Loucy (cell line): ENCODE results near the gene AKR1C8.

ENCODE experiments used
- H2AFZ ChIP-seq: fragments of 200-600 bp; sonication (generic); 2 replicates; pipeline ENCODE4 v1.6.0; 2016; ENCODE audit warnings: antibody characterized with exemption, mild to moderate bottlenecking, low read length, moderate library complexity
- H3F3A ChIP-seq: fragments of 200-600 bp; 2 replicates; pipeline ENCODE4 v1.6.0; 2016; ENCODE audit warnings: antibody characterized with exemption, low read depth, mild to moderate bottlenecking
- H3K27me3 ChIP-seq: fragments of 200-600 bp; sonication (generic); 2 replicates; pipeline ENCODE4 v1.6.1; 2014; ENCODE audit warnings: low read length, mild to moderate bottlenecking; ENCODE audit not compliant: insufficient read depth, poor library complexity, severe bottlenecking
- H3K36me3 ChIP-seq: fragments of 200-600 bp; sonication (generic); 2 replicates; pipeline ENCODE4 v1.6.1; 2016; ENCODE audit warnings: low read length; ENCODE audit not compliant: insufficient read depth
- H3K4me1 ChIP-seq: fragments of 200-600 bp; sonication (generic); 2 replicates; pipeline ENCODE4 v1.5.1; 2014; ENCODE audit warnings: low read length, mild to moderate bottlenecking; ENCODE audit not compliant: insufficient read depth, poor library complexity, severe bottlenecking
- H3K4me2 ChIP-seq: fragments of 200-600 bp; sonication (generic); 2 replicates; pipeline ENCODE4 v1.6.0; 2014; ENCODE audit warnings: antibody characterized with exemption, low read length, low read depth, mild to moderate bottlenecking; ENCODE audit not compliant: poor library complexity, severe bottlenecking
- H3K4me3 ChIP-seq: fragments of 200-600 bp; sonication (generic); 2 replicates; pipeline ENCODE4 v1.5.1; 2014; ENCODE audit warnings: low read length, mild to moderate bottlenecking, mixed read lengths; ENCODE audit not compliant: poor library complexity, severe bottlenecking
- H3K79me2 ChIP-seq: fragments of 200-600 bp; sonication (generic); 2 replicates; pipeline ENCODE4 v1.6.1; 2014; ENCODE audit warnings: low read length; ENCODE audit not compliant: insufficient read depth
- H3K9ac ChIP-seq: fragments of 200-600 bp; sonication (generic); 2 replicates; pipeline ENCODE4 v1.6.0; 2014; ENCODE audit warnings: mild to moderate bottlenecking, low read depth, low read length, moderate library complexity; ENCODE audit not compliant: poor library complexity, severe bottlenecking
- H3K9me2 ChIP-seq: fragments of 200-600 bp; sonication (generic); replicated peaks from 2 replicates; pipeline ENCODE4 v1.6.1; 2016; ENCODE audit warnings: low read depth, low read length, mixed read lengths
- H3K9me3 ChIP-seq: fragments of 200-600 bp; sonication (generic); 2 replicates; pipeline ENCODE4 v1.6.1; 2014; ENCODE audit warnings: mild to moderate bottlenecking, antibody characterized with exemption, low read length, low read depth; ENCODE audit not compliant: insufficient read depth
- H4K20me1 ChIP-seq: fragments of 200-600 bp; sonication (generic); 2 replicates; pipeline ENCODE4 v1.6.0; 2014; ENCODE audit warnings: antibody characterized with exemption, low read length, mild to moderate bottlenecking; ENCODE audit not compliant: insufficient read depth, poor library complexity, severe bottlenecking
- EZH2phosphoT487 ChIP-seq: fragments of 200-600 bp; IDR thresholded peaks from 2 replicates; pipeline ENCODE4 v1.6.1; 2018; ENCODE audit warnings: antibody characterized with exemption, mild to moderate bottlenecking, moderate library complexity, borderline replicate concordance
- TF ChIP-seq, protein P1 (sequence below): fragments of 200-600 bp; sonication (generic); conservative IDR thresholded peaks from 2 replicates; pipeline ENCODE4 v1.5.1; 2014; ENCODE audit warnings: mild to moderate bottlenecking, antibody characterized with exemption, low read length

The AKR1C8 gene

DNA sequence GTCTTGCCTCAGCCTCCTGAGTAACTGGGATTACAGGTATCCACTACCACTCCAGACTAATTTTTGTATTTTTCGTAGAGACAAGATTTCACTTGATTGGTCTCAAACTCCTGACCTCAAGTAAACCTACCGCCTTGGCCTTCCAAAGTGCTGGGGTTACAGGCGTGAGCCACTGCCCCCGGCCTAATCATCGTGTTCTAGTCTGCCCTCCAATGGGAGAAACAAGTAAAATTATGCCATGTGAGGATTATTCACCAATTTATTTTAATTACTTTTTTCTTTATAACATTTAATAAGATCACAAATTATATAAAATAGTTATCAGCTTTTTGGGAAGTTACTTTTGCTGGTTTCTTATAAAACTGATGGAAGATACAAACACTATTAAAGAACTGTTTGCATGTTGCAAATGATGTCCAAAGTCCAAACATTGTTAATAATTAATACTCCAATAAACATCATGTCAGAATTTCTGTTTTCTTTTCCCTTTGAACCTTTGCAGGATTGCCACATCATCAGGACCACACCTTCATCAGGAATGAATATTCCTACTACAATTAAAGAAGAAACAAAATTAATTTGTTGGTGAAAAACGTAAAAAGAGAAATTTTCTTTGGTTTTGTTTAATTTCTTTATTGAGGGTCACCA, 10.9 kb upstream of the AKR1C8 start:
- TF ChIP-seq, protein P1, sequence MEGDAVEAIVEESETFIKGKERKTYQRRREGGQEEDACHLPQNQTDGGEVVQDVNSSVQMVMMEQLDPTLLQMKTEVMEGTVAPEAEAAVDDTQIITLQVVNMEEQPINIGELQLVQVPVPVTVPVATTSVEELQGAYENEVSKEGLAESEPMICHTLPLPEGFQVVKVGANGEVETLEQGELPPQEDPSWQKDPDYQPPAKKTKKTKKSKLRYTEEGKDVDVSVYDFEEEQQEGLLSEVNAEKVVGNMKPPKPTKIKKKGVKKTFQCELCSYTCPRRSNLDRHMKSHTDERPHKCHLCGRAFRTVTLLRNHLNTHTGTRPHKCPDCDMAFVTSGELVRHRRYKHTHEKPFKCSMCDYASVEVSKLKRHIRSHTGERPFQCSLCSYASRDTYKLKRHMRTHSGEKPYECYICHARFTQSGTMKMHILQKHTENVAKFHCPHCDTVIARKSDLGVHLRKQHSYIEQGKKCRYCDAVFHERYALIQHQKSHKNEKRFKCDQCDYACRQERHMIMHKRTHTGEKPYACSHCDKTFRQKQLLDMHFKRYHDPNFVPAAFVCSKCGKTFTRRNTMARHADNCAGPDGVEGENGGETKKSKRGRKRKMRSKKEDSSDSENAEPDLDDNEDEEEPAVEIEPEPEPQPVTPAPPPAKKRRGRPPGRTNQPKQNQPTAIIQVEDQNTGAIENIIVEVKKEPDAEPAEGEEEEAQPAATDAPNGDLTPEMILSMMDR, result no peak
- TF ChIP-seq EZH2phosphoT487, result no peak
- Histone ChIP-seq H3K9me2 (no peaks in the 10 kb centered on the region), H2AFZ (no peak overlapping the region), H3F3A (no peaks in the 10 kb centered on the region), H3K4me2 (no peak overlapping the region), H4K20me1 (no peaks in the 10 kb centered on the region), H3K9ac (no peak overlapping the region), H3K79me2 (no peaks in the 10 kb centered on the region), H3K9me3 (no peaks in the 10 kb centered on the region), H3K36me3 (no peaks in the 10 kb centered on the region), H3K4me3 (no peak overlapping the region), H3K4me1 (no peaks in the 10 kb centered on the region), H3K27me3 (no peaks in the 10 kb centered on the region)

DNA sequence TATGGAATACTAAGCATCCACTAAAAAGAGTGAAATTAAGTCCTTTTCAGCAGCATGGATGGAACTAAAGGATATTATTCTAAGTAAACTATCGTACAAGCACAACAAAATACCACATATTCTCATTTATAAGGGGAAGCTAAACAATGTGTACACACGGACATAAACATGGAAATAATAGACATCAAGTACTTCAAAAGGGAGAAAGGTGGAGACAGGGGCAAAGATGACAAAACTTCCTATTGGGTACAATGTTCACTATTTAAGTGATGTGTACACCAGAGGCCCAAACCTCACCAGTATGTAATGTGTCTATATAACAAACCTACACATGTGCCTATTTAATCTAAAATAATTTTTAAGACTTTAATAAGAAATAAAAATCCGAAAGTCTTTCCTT, 9.5 kb upstream of the AKR1C8 start:
- no peak for TF ChIP-seq EZH2phosphoT487
- TF ChIP-seq, protein P1, result no peak
- no peaks in the 10 kb centered on the region for H3F3A ChIP-seq

GRCh38 chr10:5188358-5188757, 3.4 kb upstream of the AKR1C8 start:
- Histone ChIP-seq H3K27me3 (no peaks in the 10 kb centered on the region), H3K9me2 (no peaks in the 10 kb centered on the region), H2AFZ (no peak overlapping the region), H3K4me3 (no peak overlapping the region), H3K4me1 (no peaks in the 10 kb centered on the region), H3K9ac (no peak overlapping the region), H3K9me3 (no peaks in the 10 kb centered on the region), H3K4me2 (no peak overlapping the region), H3K36me3 (no peaks in the 10 kb centered on the region), H3F3A (no peaks in the 10 kb centered on the region), H3K79me2 (no peaks in the 10 kb centered on the region), H4K20me1 (no peaks in the 10 kb centered on the region)
- TF ChIP-seq, protein P1, result no peak
- TF ChIP-seq EZH2phosphoT487, result no peak

More for the DNA sequence above, 9.5 kb upstream of the AKR1C8 start:
- Histone ChIP-seq H3K4me2 (no peak overlapping the region), H3K4me3 (no peak overlapping the region), H3K36me3 (no peaks in the 10 kb centered on the region), H2AFZ (no peak overlapping the region), H4K20me1 (no peaks in the 10 kb centered on the region), H3K9me2 (no peaks in the 10 kb centered on the region), H3K27me3 (no peaks in the 10 kb centered on the region), H3K79me2 (no peaks in the 10 kb centered on the region), H3K9ac (no peak overlapping the region), H3K9me3 (no peaks in the 10 kb centered on the region), H3K4me1 (no peaks in the 10 kb centered on the region)
